Middle frontal gyrus (tissue), 1 donor: Measurements from ENCODE around the gene SLC38A1.
"Not testable (repeated sequence)": the region's sequence is repeated elsewhere in the genome, so short reads cannot be mapped to it uniquely, and the experiment has no call there.

Source experiments
- DNase-seq: peaks from one replicate; pipeline ENCODE4 v3.0.0-alpha.2; 2015; ENCODE audit warnings: low spot score; ENCODE audit errors: extremely low spot score

Gene SLC38A1

GRCh38 chr12:46209170-46209569, 59.7 kb downstream of the SLC38A1 start:
- DNase-seq = no peak

- DNase-seq = no peak
Observed at GRCh38 chr12:46208370-46208769, 60.5 kb downstream of the SLC38A1 start.

GRCh38 chr12:46207644-46208043, 61.2 kb downstream of the SLC38A1 start:
- DNase-seq = no peak

- DNase-seq = no peak
Observed at GRCh38 chr12:46206471-46206870, 62.4 kb downstream of the SLC38A1 start.

GRCh38 chr12:46205294-46205693, 63.5 kb downstream of the SLC38A1 start:
- DNase-seq = no peak

GRCh38 chr12:46201284-46201789, 67.5 kb downstream of the SLC38A1 start:
- DNase-seq = no peak

GRCh38 chr12:46200551-46200950, 68.3 kb downstream of the SLC38A1 start:
- DNase-seq = no peak

GRCh38 chr12:46198913-46199312, 69.9 kb downstream of the SLC38A1 start:
- no peak for DNase-seq

- no peak for DNase-seq
Observed at GRCh38 chr12:46197883-46198282, 71.0 kb downstream of the SLC38A1 start.

- not testable (repeated sequence) for DNase-seq
Observed at GRCh38 chr12:46190533-46190932, 78.3 kb downstream of the SLC38A1 start.

- no peak for DNase-seq
Observed at GRCh38 chr12:46188170-46188569, 80.7 kb downstream of the SLC38A1 start.

- DNase-seq = no peak
Observed at GRCh38 chr12:46187023-46187422, 81.8 kb downstream of the SLC38A1 start.

GRCh38 chr12:46186088-46186487, 82.8 kb downstream of the SLC38A1 start:
- DNase-seq = no peak

- DNase-seq = no peak
Observed at GRCh38 chr12:46185686-46186085, 83.2 kb downstream of the SLC38A1 start.

- DNase-seq = no peak
Observed at GRCh38 chr12:46184798-46185595, 83.8 kb downstream of the SLC38A1 start.

GRCh38 chr12:46183112-46183511, 85.7 kb downstream of the SLC38A1 start:
- DNase-seq = no peak

- no peak for DNase-seq
Observed at GRCh38 chr12:46181465-46181864, 87.4 kb downstream of the SLC38A1 start.

GRCh38 chr12:46179693-46180452, 89.0 kb downstream of the SLC38A1 start:
- DNase-seq = no peak

- no peak for DNase-seq
Observed at GRCh38 chr12:46177837-46178608, 90.8 kb downstream of the SLC38A1 start.

GRCh38 chr12:46177025-46177424, 91.8 kb downstream of the SLC38A1 start:
- DNase-seq = no peak

- no peak for DNase-seq
Observed at GRCh38 chr12:46174919-46175318, 93.9 kb downstream of the SLC38A1 start.
